B cell (primary cell): ENCODE measurements around the gene PCBP1. TPM values are rescaled to one million over a fixed set of nuclear protein-coding genes. Genes with fewer than 3 reads are reported as not detected.
A peak's percentile ranks its signal among the peaks of the same experiment; 100 is the strongest.

ENCODE experiments used
- ATAC-seq: fragments of 200-7000 bp; cut with Tn5 transposase; one replicate; pipeline ENCODE4 v1.10.0; 2021; ENCODE audit warnings: low read depth, mild to moderate bottlenecking, moderate number of reproducible peaks, moderate library complexity
- CTCF ChIA-PET: fragments of 350-600 bp; sonication (Branson Sonifier 250); formaldehyde crosslinking; loops from one replicate; lab custom pipeline; 2021; ENCODE audit warnings: antibody characterized with exemption, inconsistent platforms; lab: Charles Lee
- POLR2A ChIA-PET: fragments of 350-600 bp; sonication (Branson Sonifier 250); formaldehyde crosslinking; loops from one replicate; lab custom pipeline; 2021; ENCODE audit warnings: antibody characterized with exemption; lab: Charles Lee
- DNase-seq: peaks from one replicate; pipeline ENCODE4 v3.0.0; 2013
- H2AFZ ChIP-seq: 2 replicates; pipeline ENCODE4 v1.6.1; 2012; ENCODE audit warnings: mild to moderate bottlenecking, low read depth, low read length; ENCODE audit not compliant: insufficient read depth, poor library complexity, severe bottlenecking
- H3K27ac ChIP-seq, 2 donors: 1 replicate in 1 of 2; 2 replicates in 1 of 2; pipeline ENCODE4 v1.5.1; 2012 to 2013; ENCODE audit warnings: low read length in 2 of 2, mild to moderate bottlenecking in 2 of 2, moderate library complexity in 1 of 2
- H3K27me3 ChIP-seq, 4 experiments: fragments of 200-600 bp in 1 of 4; sonication (generic) in 1 of 4; replicated peaks in 1 of 4; 1 replicate in 2 of 4; 2 replicates in 2 of 4; pipeline versions ENCODE4 v1.6.1 to v1.7.0; 2013 to 2016; ENCODE audit warnings: low read length in 3 of 4, mild to moderate bottlenecking in 2 of 4, mixed read lengths in 1 of 4, moderate library complexity in 1 of 4; ENCODE audit not compliant: insufficient read depth in 4 of 4, control insufficient read depth in 3 of 4; ENCODE audit errors: control extremely low read depth in 1 of 4
- H3K36me3 ChIP-seq, 2 experiments: replicated peaks in 1 of 2; 1 replicate in 1 of 2; 2 replicates in 1 of 2; pipeline versions ENCODE4 v1.6.1 to v1.7.1; 2013; ENCODE audit warnings: low read length in 1 of 2; ENCODE audit not compliant: insufficient read depth in 2 of 2, control insufficient read depth in 1 of 2; ENCODE audit errors: control extremely low read depth in 1 of 2, extremely low read depth in 1 of 2
- H3K4me1 ChIP-seq, 2 donors: fragments of 200-600 bp in 1 of 2; sonication (generic) in 1 of 2; 1 replicate in 1 of 2; 2 replicates in 1 of 2; pipeline versions ENCODE4 v1.5.1 to v1.6.1; 2013 to 2017; ENCODE audit warnings: low read length in 2 of 2; ENCODE audit not compliant: control insufficient read depth in 2 of 2, insufficient read depth in 2 of 2
- H3K4me2 ChIP-seq: replicated peaks from 2 replicates; pipeline ENCODE3; 2012; ENCODE audit warnings: mild to moderate bottlenecking, low read depth, low read length; ENCODE audit not compliant: poor library complexity, severe bottlenecking
- H3K4me3 ChIP-seq, 5 experiments: fragments of 200-600 bp in 1 of 5; sonication (generic) in 1 of 5; 1 replicate in 3 of 5; 2 replicates in 2 of 5; pipeline versions ENCODE4 v1.5.1 to v1.7.0; 2011 to 2016; ENCODE audit warnings: low read length in 4 of 5, mild to moderate bottlenecking in 4 of 5, low read depth in 2 of 5, control low read depth in 1 of 5, moderate library complexity in 1 of 5; ENCODE audit not compliant: insufficient read depth in 1 of 5; ENCODE audit errors: control extremely low read depth in 1 of 5, extremely low read depth in 1 of 5
- H3K79me2 ChIP-seq: fragments of 200-600 bp; sonication (generic); one replicate; pipeline ENCODE4 v1.6.0; 2016; ENCODE audit warnings: low read length; ENCODE audit not compliant: control insufficient read depth, insufficient read depth
- H3K9ac ChIP-seq: fragments of 200-600 bp; sonication (generic); 2 replicates; pipeline ENCODE4 v1.6.1; 2017; ENCODE audit warnings: mild to moderate bottlenecking, low read length, moderate library complexity
- H3K9me3 ChIP-seq, 3 donors: one replicate each; pipeline versions ENCODE4 v1.6.1 to v1.7.1; 2013; ENCODE audit warnings: low read length in 2 of 3; ENCODE audit not compliant: control insufficient read depth in 2 of 3, insufficient read depth in 1 of 3; ENCODE audit errors: control extremely low read depth in 1 of 3
- H4K20me1 ChIP-seq: 2 replicates; pipeline ENCODE4 v1.6.0; 2012; ENCODE audit warnings: mild to moderate bottlenecking, low read length; ENCODE audit not compliant: insufficient read depth, control insufficient read depth, poor library complexity, severe bottlenecking
- H3K27ac Mint-ChIP-seq: one replicate; pipeline ENCODE4 v1.8.0; 2021; ENCODE audit warnings: mixed read lengths
- H3K27me3 Mint-ChIP-seq: one replicate; pipeline ENCODE4 v1.8.0; 2021; ENCODE audit warnings: mixed read lengths
- H3K4me1 Mint-ChIP-seq: one replicate; pipeline ENCODE4 v1.8.0; 2021; ENCODE audit warnings: mixed read lengths
- H3K4me3 Mint-ChIP-seq: one replicate; pipeline ENCODE4 v1.8.0; 2021; ENCODE audit warnings: mixed read lengths
- H3K9me3 Mint-ChIP-seq: one replicate; pipeline ENCODE4 v1.8.0; 2022; ENCODE audit warnings: mixed read lengths; ENCODE audit not compliant: insufficient read depth
- CTCF ChIP-seq: fragments of 200-600 bp; IDR thresholded peaks from one replicate; pipeline ENCODE4 v1.8.0; 2022; ENCODE audit warnings: antibody characterized with exemption, mild to moderate bottlenecking
- EZH2 ChIP-seq: IDR thresholded peaks from 2 replicates; pipeline ENCODE4 v1.6.1; 2012; ENCODE audit warnings: borderline replicate concordance, low read depth, mild to moderate bottlenecking, moderate library complexity, low read length; ENCODE audit not compliant: insufficient read depth, poor library complexity, severe bottlenecking
- WGBS: methylation state at CpG from one replicate; pipeline ENCODE4 v1.1.5; 2013; ENCODE audit warnings: missing lambda C conversion rate; ENCODE audit not compliant: insufficient coverage; 5-methylcytosine and 5-hydroxymethylcytosine counted together
- intact Hi-C: fragments of 100-400 bp; cut with micrococcal nuclease; formaldehyde crosslinking; loops from one replicate; pipeline ENCODE4 v1.10.0; 2022
- polyA plus RNA-seq: library from polyadenylated mRNA; depleted of rRNA; stranded (reverse); fragments of >200 nt; gene quantifications from 2 replicates; pipeline ENCODE4 v1.2.3, GENCODE V29; 2012
- total RNA-seq, 2 donors: library from RNA; stranded (reverse); fragments of 120-200 nt in 1 of 2; gene quantifications; 1 replicate in 1 of 2; 2 replicates in 1 of 2; pipeline versions ENCODE4 v1.2.3 to v1.2.4, GENCODE V29; 2013 to 2022

Gene PCBP1
- total and polyA plus RNA-seq, 2 donors (not counting 1 experiment from before 2014, with no cell fraction given) = 172 to 327 TPM

- TF ChIP-seq CTCF = no peak
- TF ChIP-seq EZH2 = no peak
- Histone ChIP-seq H3K27me3 (no peaks in the 10 kb centered on the region), H4K20me1 (peaks cover 11% of the 10 kb centered on the region), H3K4me2 (peak overlapping the region; percentile 94), H3K79me2 (peaks cover 12% of the 10 kb centered on the region), H3K9me3 (no peaks in the 10 kb centered on the region), H2AFZ (peak overlapping the region; percentile 32), H3K4me3 (no peak overlapping the region), H3K27ac (peak overlapping the region; percentile 97 to 100), H3K4me1 (peaks cover 35 to 42% of the 10 kb centered on the region in 2 donors), H3K36me3 (peaks cover 0 to 43% of the 10 kb centered on the region in 2 experiments), H3K9ac (peak overlapping the region; percentile 30)
- DNase-seq (peak; percentile 76), ATAC-seq (peak; percentile 28)
- ChIA-PET POLR2A (interaction anchor here (0.5 to 8.3 kb wide), 8 partner anchors 10 to 169 kb away, joined by 3 to 170 read pairs (median 24); partner anchors contain the start of genes C2orf42 and MXD1), CTCF (interaction anchor here (0.6 to 12.7 kb wide), 11 partner anchors 11 to 359 kb away, joined by 3 to 98 read pairs (median 17); partner anchors contain the start of gene MXD1)
- Mint-ChIP-seq H3K4me3 (peak overlapping the region; percentile 76), H3K9me3 (no peaks in the 10 kb centered on the region), H3K27me3 (no peaks in the 10 kb centered on the region), H3K27ac (peak overlapping the region; percentile 93), H3K4me1 (peaks cover 41% of the 10 kb centered on the region)
- intact Hi-C loops = loop anchor here (1.0 kb wide), 1 partner anchor 12 kb away; no protein-coding TSS in a partner anchor
- no CpG with 5 or more reads among the region's 8 CpGs for WGBS
Observed at GRCh38 chr2:70083344-70084156, 3.7 kb upstream of the PCBP1 start.
